ENCODE measurements around the gene SPOP. TPM values are rescaled to one million over a fixed set of nuclear protein-coding genes. Genes with fewer than 3 reads are reported as not detected.

SPOP gene
- total RNA-seq, 4 donors from 2014 or later, result 18.1 to 67.5 (median 36.5) TPM

DNA sequence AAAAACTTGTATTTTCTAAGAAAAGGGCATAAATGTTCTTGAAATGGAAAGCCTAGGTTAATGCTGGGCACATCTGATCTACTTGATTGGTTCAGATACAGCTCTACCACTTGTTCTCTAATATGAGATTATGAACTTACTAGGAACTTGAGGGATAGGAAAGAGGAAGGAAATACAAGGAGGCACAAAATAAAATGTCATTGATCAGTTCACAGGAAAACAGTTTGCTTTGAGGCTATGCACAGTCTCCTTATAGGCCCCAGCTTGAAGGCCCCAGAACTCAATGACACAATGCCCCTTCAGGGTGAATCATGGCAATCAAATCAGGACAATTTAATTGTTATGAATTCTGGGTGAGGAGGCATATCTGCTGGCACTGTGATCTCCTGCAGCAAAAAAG is 75.1 kb downstream of the SPOP start:
- peaks cover 0 to 30% (median 6%) of the 10 kb centered on the region in 3 donors for H3K4me1 ChIP-seq
- H3K27me3 ChIP-seq, result no peaks in the 10 kb centered on the region
- DNase-seq, result no peak
- TF ChIP-seq, protein P1, sequence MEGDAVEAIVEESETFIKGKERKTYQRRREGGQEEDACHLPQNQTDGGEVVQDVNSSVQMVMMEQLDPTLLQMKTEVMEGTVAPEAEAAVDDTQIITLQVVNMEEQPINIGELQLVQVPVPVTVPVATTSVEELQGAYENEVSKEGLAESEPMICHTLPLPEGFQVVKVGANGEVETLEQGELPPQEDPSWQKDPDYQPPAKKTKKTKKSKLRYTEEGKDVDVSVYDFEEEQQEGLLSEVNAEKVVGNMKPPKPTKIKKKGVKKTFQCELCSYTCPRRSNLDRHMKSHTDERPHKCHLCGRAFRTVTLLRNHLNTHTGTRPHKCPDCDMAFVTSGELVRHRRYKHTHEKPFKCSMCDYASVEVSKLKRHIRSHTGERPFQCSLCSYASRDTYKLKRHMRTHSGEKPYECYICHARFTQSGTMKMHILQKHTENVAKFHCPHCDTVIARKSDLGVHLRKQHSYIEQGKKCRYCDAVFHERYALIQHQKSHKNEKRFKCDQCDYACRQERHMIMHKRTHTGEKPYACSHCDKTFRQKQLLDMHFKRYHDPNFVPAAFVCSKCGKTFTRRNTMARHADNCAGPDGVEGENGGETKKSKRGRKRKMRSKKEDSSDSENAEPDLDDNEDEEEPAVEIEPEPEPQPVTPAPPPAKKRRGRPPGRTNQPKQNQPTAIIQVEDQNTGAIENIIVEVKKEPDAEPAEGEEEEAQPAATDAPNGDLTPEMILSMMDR (IDR thresholded peaks at IDR 0.05), result no peak
- no peak for TF ChIP-seq POLR2A (IDR thresholded peaks at IDR 0.05)
- intact Hi-C loops (cut with DNase I), result no loop called here
- H3K27ac ChIP-seq, result peak overlapping the region in 1 of 4 donors; percentile 47
- no peaks in the 10 kb centered on the region for H3K9me3 ChIP-seq
- peaks cover 10 to 100% (median 25%) of the 10 kb centered on the region in 3 donors for H3K36me3 ChIP-seq
- H3K4me3 ChIP-seq, result no peak overlapping the region

DNA sequence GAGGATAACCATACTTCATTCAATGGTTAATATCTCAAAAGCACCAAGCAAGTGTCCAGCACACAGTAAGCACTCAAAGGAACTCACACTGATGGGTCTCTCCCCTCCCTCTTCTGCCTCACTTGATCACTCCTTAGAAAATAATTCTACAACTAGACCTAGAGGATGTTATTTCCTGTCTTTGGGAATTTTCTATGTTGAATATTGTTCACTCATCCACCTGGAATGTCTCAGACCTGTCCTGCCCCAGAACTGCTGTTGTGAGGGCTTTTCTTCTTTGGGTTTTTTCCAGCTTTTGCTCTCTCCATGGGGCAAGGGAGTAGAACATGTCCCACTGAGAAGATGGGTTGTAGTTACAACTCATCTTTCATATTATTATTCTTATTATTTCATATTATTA is 76.9 kb downstream of the SPOP start:
- no peak for TF ChIP-seq POLR2A (IDR thresholded peaks at IDR 0.05)
- TF ChIP-seq, protein P1 (IDR thresholded peaks at IDR 0.05), result no peak
- Histone ChIP-seq H3K36me3 (peaks cover 10 to 100% (median 24%) of the 10 kb centered on the region in 3 donors), H3K27me3 (no peaks in the 10 kb centered on the region), H3K4me1 (peaks cover 0 to 39% (median 7%) of the 10 kb centered on the region in 3 donors), H3K4me3 (no peak overlapping the region), H3K27ac (no peak overlapping the region), H3K9me3 (no peaks in the 10 kb centered on the region)
- intact Hi-C loops (cut with DNase I), result no loop called here
- no peak for DNase-seq

DNA sequence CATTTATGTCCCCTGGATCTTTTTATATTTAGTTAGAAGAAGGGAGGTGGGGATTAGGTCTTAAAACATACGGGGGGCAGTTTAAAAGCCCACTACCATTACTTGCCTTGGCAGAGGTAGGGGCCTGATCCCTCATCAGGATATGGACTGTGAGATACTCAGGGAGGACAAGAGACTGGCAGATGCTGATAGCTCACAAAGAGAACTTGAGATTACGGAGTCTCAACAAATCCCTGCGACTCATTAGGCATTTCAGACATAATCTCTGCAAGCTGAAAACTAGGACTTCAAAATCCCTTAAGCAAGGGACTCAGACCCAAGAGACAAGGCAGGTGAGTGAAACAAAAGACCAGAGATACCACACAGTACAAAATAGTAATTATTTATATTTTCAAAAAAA is 79.0 kb downstream of the SPOP start:
- peaks cover 10 to 100% (median 20%) of the 10 kb centered on the region in 3 donors for H3K36me3 ChIP-seq
- WGBS, 2 donors, result 84 to 90% methylated on average over 3 of the region's 3 CpGs
- no peak for DNase-seq
- no peaks in the 10 kb centered on the region for H3K9me3 ChIP-seq
- no peaks in the 10 kb centered on the region for H3K27me3 ChIP-seq
- H3K27ac ChIP-seq, result peak overlapping the region in 1 of 4 donors; percentile 54
- no peak for TF ChIP-seq POLR2A (IDR thresholded peaks at IDR 0.05)
- TF ChIP-seq, protein P1 (IDR thresholded peaks at IDR 0.05), result no peak
- no peak overlapping the region for H3K4me3 ChIP-seq
- intact Hi-C loops (cut with DNase I), result no loop called here
- H3K4me1 ChIP-seq, result peaks cover 0 to 39% (median 7%) of the 10 kb centered on the region in 3 donors

DNA sequence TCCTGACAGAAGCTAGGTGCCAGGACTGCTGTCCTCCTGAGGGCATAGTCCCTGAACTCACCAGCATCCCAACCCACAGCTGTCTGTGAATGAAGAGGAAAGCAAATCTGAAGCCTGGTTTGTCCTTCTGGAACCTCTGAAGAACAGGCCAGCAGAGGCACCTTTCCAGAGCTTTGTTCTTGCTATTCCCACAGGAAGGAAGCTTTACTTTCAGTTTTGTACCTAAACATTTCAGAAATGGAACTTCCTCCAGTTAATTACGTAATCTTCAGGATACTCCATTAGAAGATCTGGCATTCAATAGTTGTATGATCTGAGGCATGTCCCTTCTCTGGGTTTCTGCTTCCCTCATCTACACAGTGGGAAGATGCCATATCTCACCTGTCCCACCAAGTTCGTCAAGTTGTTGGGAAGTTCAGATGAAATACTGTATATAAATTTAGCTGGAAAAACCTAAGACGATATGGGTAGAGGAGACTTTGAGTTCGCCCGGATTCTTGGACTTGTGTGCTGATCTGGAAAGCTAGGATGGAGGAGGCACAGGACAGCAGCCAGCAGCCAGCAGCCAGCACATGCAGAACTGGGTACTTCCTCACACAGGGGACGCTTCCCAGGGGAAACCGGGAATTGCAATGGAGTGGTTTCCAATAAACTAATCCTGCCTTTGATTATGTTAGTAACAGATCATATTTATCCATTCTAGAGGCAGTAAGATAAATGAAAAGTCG is 79.8 kb downstream of the SPOP start:
- H3K36me3 ChIP-seq, result peaks cover 10 to 100% (median 20%) of the 10 kb centered on the region in 3 donors

DNA sequence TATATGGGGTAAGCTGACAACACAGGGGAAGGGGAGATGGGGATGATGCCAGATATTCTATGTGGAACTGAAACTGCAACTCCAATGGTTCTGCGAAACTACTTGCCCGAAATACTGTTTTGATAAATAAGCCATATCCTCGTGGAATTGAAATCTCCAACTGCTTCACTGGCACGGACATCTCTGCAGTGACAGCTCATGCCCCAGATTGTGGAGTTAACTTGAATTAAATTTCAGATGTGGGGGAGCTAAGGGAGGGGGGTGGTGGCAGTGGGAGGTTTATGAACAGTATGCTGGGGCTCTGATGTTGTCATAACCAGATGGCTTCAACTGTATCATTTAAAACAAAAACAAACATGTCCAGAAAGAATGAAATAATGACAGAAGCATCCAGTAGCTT is 80.5 kb downstream of the SPOP start:
- TF ChIP-seq, protein P1 (IDR thresholded peaks at IDR 0.05), result no peak
- TF ChIP-seq POLR2A (IDR thresholded peaks at IDR 0.05), result no peak
- 86 to 92% methylated on average over 4 of the region's 4 CpGs for WGBS, 2 donors
- peak overlapping the region in 3 of 4 donors; percentile 6 to 54 (median 40) for H3K27ac ChIP-seq
- H3K4me3 ChIP-seq, result no peak overlapping the region
- DNase-seq, result no peak
- H3K4me1 ChIP-seq, result peaks cover 0 to 24% (median 4%) of the 10 kb centered on the region in 3 donors
- intact Hi-C loops (cut with DNase I), result no loop called here
- H3K36me3 ChIP-seq, result peaks cover 10 to 100% (median 20%) of the 10 kb centered on the region in 3 donors
- H3K27me3 ChIP-seq, result no peaks in the 10 kb centered on the region
- H3K9me3 ChIP-seq, result no peaks in the 10 kb centered on the region

More for the DNA sequence above, 79.8 kb downstream of the SPOP start:
- Histone ChIP-seq H3K4me3 (no peak overlapping the region), H3K27me3 (no peaks in the 10 kb centered on the region), H3K4me1 (peaks cover 0 to 30% (median 7%) of the 10 kb centered on the region in 3 donors), H3K27ac (peak overlapping the region in 3 of 4 donors; percentile 6 to 54 (median 40)), H3K9me3 (no peaks in the 10 kb centered on the region)
- intact Hi-C loops (cut with DNase I), result no loop called here
- TF ChIP-seq POLR2A (IDR thresholded peaks at IDR 0.05), result no peak
- TF ChIP-seq, protein P1 (IDR thresholded peaks at IDR 0.05), result no peak
- 63 to 79% methylated on average over 6 to 8 of the region's 8 CpGs for WGBS, 2 donors
- DNase-seq, result no peak
